ENCODE data around the gene FGFR3. TPM values are rescaled to one million over a fixed set of nuclear protein-coding genes. Genes with fewer than 3 reads are reported as not detected.

The FGFR3 gene
- total RNA-seq, 1 experiment from 2014 or later, result 8.2 TPM

DNA sequence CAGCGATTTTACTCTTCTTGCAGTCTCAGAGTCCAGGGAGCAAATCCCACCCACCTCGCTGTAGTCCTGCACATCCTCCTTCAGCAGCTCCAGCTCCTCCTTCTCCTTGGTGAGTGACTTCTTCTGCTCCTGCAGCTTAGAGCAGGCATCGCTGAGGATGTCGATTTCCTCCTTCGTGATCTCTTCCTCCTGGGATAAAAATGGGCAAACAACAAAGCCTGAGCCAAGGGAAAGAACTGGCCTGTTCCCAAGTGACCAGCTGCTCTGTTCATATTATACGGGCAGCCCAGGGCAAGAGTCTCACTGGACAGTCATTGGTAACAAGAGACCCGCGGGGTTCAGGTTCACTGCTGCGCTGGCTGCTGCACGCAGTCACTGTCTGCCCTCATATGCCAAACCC, 26.2 kb downstream of the FGFR3 start:
- H3K9me3 ChIP-seq (ENCODE audit: control insufficient read depth, insufficient read depth, low read depth, low read length), result no peaks in the 10 kb centered on the region
- in situ Hi-C loops (cut with HindIII; ENCODE audit: low pct_unique_long_range_greater_than_20kb, low sequenced_read_pairs), result no loop called here
- CTCF ChIA-PET, result no interaction called here

GRCh38 chr4:1819816-1820215, 26.7 kb downstream of the FGFR3 start:
- intact Hi-C loops (cut with micrococcal nuclease; ENCODE audit: unreplicated experiment) (no loop called here), in situ Hi-C loops (cut with HindIII; ENCODE audit: low pct_unique_long_range_greater_than_20kb, low sequenced_read_pairs) (no loop called here)
- Histone ChIP-seq H3K4me1 (ENCODE audit: control insufficient read depth, insufficient read depth, low read length) (no peaks in the 10 kb centered on the region), H3K27ac (ENCODE audit: low read length) (no peak overlapping the region), H3K36me3 (ENCODE audit: control insufficient read depth, insufficient read depth, low read length) (peaks cover 3% of the 10 kb centered on the region; the same call in 1 of the 2 replicates), H3K27me3 (ENCODE audit: control insufficient read depth, insufficient read depth, low read length) (no peaks in the 10 kb centered on the region), H3K9me3 (ENCODE audit: control insufficient read depth, insufficient read depth, low read depth, low read length) (no peaks in the 10 kb centered on the region), H3K4me3 (ENCODE audit: low read depth in 2 of 2, low read length in 2 of 2) (no peak overlapping the region)
- DNase-seq (ENCODE audit: low read depth, low spot score) (no peak), ATAC-seq (no peak)
- ChIA-PET POLR2A (no interaction called here), CTCF (no interaction called here)
- TF ChIP-seq POLR2AphosphoS5 (IDR thresholded peaks at IDR 0.05; ENCODE audit: low read depth, low read length) (no peak), SIN3A (IDR thresholded peaks at IDR 0.05; ENCODE audit: borderline replicate concordance, insufficient read depth, low read depth, low read length) (no peak), CTCF (IDR thresholded peaks at IDR 0.05) (no peak), TCF7L2 (IDR thresholded peaks at IDR 0.05; ENCODE audit: low read depth, low read length) (no peak)
- TF ChIP-seq, protein P1, sequence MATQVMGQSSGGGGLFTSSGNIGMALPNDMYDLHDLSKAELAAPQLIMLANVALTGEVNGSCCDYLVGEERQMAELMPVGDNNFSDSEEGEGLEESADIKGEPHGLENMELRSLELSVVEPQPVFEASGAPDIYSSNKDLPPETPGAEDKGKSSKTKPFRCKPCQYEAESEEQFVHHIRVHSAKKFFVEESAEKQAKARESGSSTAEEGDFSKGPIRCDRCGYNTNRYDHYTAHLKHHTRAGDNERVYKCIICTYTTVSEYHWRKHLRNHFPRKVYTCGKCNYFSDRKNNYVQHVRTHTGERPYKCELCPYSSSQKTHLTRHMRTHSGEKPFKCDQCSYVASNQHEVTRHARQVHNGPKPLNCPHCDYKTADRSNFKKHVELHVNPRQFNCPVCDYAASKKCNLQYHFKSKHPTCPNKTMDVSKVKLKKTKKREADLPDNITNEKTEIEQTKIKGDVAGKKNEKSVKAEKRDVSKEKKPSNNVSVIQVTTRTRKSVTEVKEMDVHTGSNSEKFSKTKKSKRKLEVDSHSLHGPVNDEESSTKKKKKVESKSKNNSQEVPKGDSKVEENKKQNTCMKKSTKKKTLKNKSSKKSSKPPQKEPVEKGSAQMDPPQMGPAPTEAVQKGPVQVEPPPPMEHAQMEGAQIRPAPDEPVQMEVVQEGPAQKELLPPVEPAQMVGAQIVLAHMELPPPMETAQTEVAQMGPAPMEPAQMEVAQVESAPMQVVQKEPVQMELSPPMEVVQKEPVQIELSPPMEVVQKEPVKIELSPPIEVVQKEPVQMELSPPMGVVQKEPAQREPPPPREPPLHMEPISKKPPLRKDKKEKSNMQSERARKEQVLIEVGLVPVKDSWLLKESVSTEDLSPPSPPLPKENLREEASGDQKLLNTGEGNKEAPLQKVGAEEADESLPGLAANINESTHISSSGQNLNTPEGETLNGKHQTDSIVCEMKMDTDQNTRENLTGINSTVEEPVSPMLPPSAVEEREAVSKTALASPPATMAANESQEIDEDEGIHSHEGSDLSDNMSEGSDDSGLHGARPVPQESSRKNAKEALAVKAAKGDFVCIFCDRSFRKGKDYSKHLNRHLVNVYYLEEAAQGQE (IDR thresholded peaks at IDR 0.05; ENCODE audit: insufficient read depth in 1 of 2, low read depth in 2 of 2, low read length in 1 of 2), result no peak
- no TSS peak for BruUV-seq (replicated peaks)

More for the DNA sequence above, 26.2 kb downstream of the FGFR3 start:
- H3K36me3 ChIP-seq (ENCODE audit: control insufficient read depth, insufficient read depth, low read length), result peaks cover 3% of the 10 kb centered on the region; the same call in 1 of the 2 replicates
- BruUV-seq (replicated peaks), result no TSS peak
- TF ChIP-seq CTCF (IDR thresholded peaks at IDR 0.05) (no peak), TCF7L2 (IDR thresholded peaks at IDR 0.05; ENCODE audit: low read depth, low read length) (no peak), POLR2AphosphoS5 (IDR thresholded peaks at IDR 0.05; ENCODE audit: low read depth, low read length) (no peak), SIN3A (IDR thresholded peaks at IDR 0.05; ENCODE audit: borderline replicate concordance, insufficient read depth, low read depth, low read length) (no peak)
- TF ChIP-seq, protein P1 (IDR thresholded peaks at IDR 0.05; ENCODE audit: insufficient read depth in 1 of 2, low read depth in 2 of 2, low read length in 1 of 2), result no peak
- H3K27me3 ChIP-seq (ENCODE audit: control insufficient read depth, insufficient read depth, low read length), result no peaks in the 10 kb centered on the region
- no peaks in the 10 kb centered on the region for H3K4me1 ChIP-seq (ENCODE audit: control insufficient read depth, insufficient read depth, low read length)
- intact Hi-C loops (cut with micrococcal nuclease; ENCODE audit: unreplicated experiment), result no loop called here
- H3K27ac ChIP-seq (ENCODE audit: low read length), result no peak overlapping the region
- POLR2A ChIA-PET, result no interaction called here
- ATAC-seq (no peak), DNase-seq (ENCODE audit: low read depth, low spot score) (no peak)
- H3K4me3 ChIP-seq (ENCODE audit: low read depth in 2 of 2, low read length in 2 of 2), result no peak overlapping the region
